NT2/D1 (cell line): ENCODE data around the gene ING5.

Source experiments
- SUZ12 ChIP-seq: IDR thresholded peaks from 2 replicates; pipeline ENCODE4 v1.6.1; 2011; ENCODE audit not compliant: insufficient read length, insufficient read depth; ENCODE audit errors: extremely low read depth
- YY1 ChIP-seq: IDR thresholded peaks from 2 replicates; pipeline ENCODE4 v1.6.1; 2011; ENCODE audit not compliant: insufficient read length, insufficient read depth
- ZNF274 ChIP-seq: IDR thresholded peaks from 2 replicates; pipeline ENCODE4 v1.6.1; 2011; ENCODE audit warnings: mild to moderate bottlenecking, low read depth, low read length

GRCh38 chr2:241763551-241764274 lies 61.9 kb downstream of the ING5 start:
- no peak for TF ChIP-seq SUZ12
- TF ChIP-seq ZNF274 = no peak
- TF ChIP-seq YY1 = no peak
